Upper lobe of right lung (tissue), 1 donor: Measurements from ENCODE around the gene PTPRN2. TPM values are rescaled to one million over a fixed set of nuclear protein-coding genes. Genes with fewer than 3 reads are reported as not detected.

Experiments used
- ATAC-seq: fragments of 200-7000 bp; cut with Tn5 transposase; one replicate; pipeline ENCODE4 v1.9.1; 2020; ENCODE audit warnings: mild to moderate bottlenecking, moderate library complexity
- DNase-seq: peaks from one replicate; pipeline ENCODE4 v3.0.0-alpha.2; 2020
- H3K27ac ChIP-seq: fragments of 200-600 bp; one replicate; pipeline ENCODE4 v1.8.0; 2022
- H3K27me3 ChIP-seq: fragments of 200-600 bp; one replicate; pipeline ENCODE4 v1.8.0; 2022; ENCODE audit warnings: mild to moderate bottlenecking
- H3K36me3 ChIP-seq: fragments of 200-600 bp; one replicate; pipeline ENCODE4 v1.8.0; 2022
- H3K4me1 ChIP-seq: fragments of 200-600 bp; one replicate; pipeline ENCODE4 v1.8.0; 2022
- H3K4me3 ChIP-seq: fragments of 200-600 bp; one replicate; pipeline ENCODE4 v1.8.0; 2022; ENCODE audit warnings: mild to moderate bottlenecking
- H3K9me3 ChIP-seq: fragments of 200-600 bp; one replicate; pipeline ENCODE4 v1.8.0; 2022
- CTCF ChIP-seq: fragments of 200-600 bp; IDR thresholded peaks from one replicate; pipeline ENCODE4 v1.8.0; 2022; ENCODE audit warnings: antibody characterized with exemption
- intact Hi-C: fragments of 100-400 bp; cut with DNase I; formaldehyde crosslinking; loops from one replicate; pipeline ENCODE4 v1.11.0; 2022
- total RNA-seq: library from RNA; stranded (reverse); fragmentation: NEBNext Ultra II Directional; extraction: Animal tissue kit (Norgen Biotek cat#: 25700); gene quantifications from one replicate; pipeline ENCODE4 v1.2.1, GENCODE V29; 2021
- donor health status: DM: no; HTN: yes; CAD: no; lungs with severe emphysema.

PTPRN2 gene
- total RNA-seq, 1 donor from 2014 or later: 4.9 TPM

GRCh38 chr7:158027646-158028045 lies 560.0 kb downstream of the PTPRN2 start:
- ATAC-seq (no peak), DNase-seq (peak; percentile 7)
- intact Hi-C loops: no loop called here
- TF ChIP-seq CTCF: no peak
- no peak overlapping the region for H3K27ac ChIP-seq
- H3K9me3 ChIP-seq: no peaks in the 10 kb centered on the region
- H3K4me1 ChIP-seq: no peaks in the 10 kb centered on the region
- H3K27me3 ChIP-seq: no peaks in the 10 kb centered on the region
- no peak overlapping the region for H3K4me3 ChIP-seq
- no peaks in the 10 kb centered on the region for H3K36me3 ChIP-seq

- H3K4me1 ChIP-seq: no peaks in the 10 kb centered on the region
- H3K36me3 ChIP-seq: no peaks in the 10 kb centered on the region
- no peak overlapping the region for H3K27ac ChIP-seq
- peak; percentile 47 for DNase-seq
- no peak for ATAC-seq
- TF ChIP-seq CTCF: no peak
- no peak overlapping the region for H3K4me3 ChIP-seq
- intact Hi-C loops: no loop called here
- no peaks in the 10 kb centered on the region for H3K9me3 ChIP-seq
- no peaks in the 10 kb centered on the region for H3K27me3 ChIP-seq
Measured at GRCh38 chr7:158026636-158027265, 560.9 kb downstream of the PTPRN2 start.

- no peak for TF ChIP-seq CTCF
- no peaks in the 10 kb centered on the region for H3K4me1 ChIP-seq
- no peak for ATAC-seq
- peak; percentile 57 for DNase-seq
- H3K36me3 ChIP-seq: no peaks in the 10 kb centered on the region
- H3K4me3 ChIP-seq: no peak overlapping the region
- H3K27ac ChIP-seq: no peak overlapping the region
- no peaks in the 10 kb centered on the region for H3K9me3 ChIP-seq
- no peaks in the 10 kb centered on the region for H3K27me3 ChIP-seq
- intact Hi-C loops: no loop called here
Measured at GRCh38 chr7:158025686-158026600, 561.7 kb downstream of the PTPRN2 start.

- ATAC-seq (no peak), DNase-seq (peak; percentile 3)
- Histone ChIP-seq H3K27me3 (no peaks in the 10 kb centered on the region), H3K36me3 (no peaks in the 10 kb centered on the region), H3K27ac (no peak overlapping the region), H3K4me1 (no peaks in the 10 kb centered on the region), H3K9me3 (no peaks in the 10 kb centered on the region), H3K4me3 (no peak overlapping the region)
- TF ChIP-seq CTCF: no peak
- intact Hi-C loops: no loop called here
Measured at GRCh38 chr7:158024881-158025280, 562.7 kb downstream of the PTPRN2 start.

GRCh38 chr7:158024351-158024715 lies 563.3 kb downstream of the PTPRN2 start:
- no peaks in the 10 kb centered on the region for H3K36me3 ChIP-seq
- TF ChIP-seq CTCF: no peak
- intact Hi-C loops: no loop called here
- H3K27ac ChIP-seq: no peak overlapping the region
- H3K4me1 ChIP-seq: no peaks in the 10 kb centered on the region
- ATAC-seq (no peak), DNase-seq (peak; percentile 27)
- no peaks in the 10 kb centered on the region for H3K27me3 ChIP-seq
- H3K4me3 ChIP-seq: no peak overlapping the region
- no peaks in the 10 kb centered on the region for H3K9me3 ChIP-seq
